ENCODE measurements around the gene PEAK1. TPM values are rescaled to one million over a fixed set of nuclear protein-coding genes. Genes with fewer than 3 reads are reported as not detected.

PEAK1 gene
- total and polyA plus RNA-seq, 2 donors (not counting 1 experiment from before 2014, with no cell fraction given), result 61.0 to 91.8 TPM

DNA sequence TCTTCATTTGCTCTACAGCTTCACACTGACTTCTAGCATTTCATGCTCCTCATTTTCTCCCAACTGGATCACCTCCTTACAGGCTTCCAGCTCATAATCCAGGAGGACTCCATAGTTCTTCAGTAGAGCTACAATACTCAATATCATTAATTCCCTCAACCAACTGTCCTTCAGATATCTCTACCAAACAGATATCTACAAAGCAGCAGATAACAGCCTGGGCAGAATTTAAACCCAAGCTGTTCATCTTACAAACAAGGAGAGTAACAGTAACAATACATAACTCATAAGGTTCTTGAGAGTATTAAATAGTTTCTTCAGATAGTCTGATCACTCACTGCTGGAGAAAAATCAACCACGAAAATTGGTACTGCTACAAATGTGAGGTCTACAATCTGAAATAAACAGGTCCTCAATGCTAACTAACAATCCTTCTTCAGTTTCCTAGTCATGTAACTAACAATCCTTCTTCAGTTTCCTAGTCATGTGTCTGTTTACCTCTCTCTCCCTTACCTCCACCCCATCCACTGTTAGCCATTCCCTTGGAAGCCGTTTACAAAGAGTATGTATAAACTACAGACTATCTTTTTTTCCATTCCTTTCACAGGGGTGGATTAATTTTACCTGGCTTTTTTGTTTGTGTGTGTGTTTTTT is 5.0 kb downstream of the PEAK1 start:
- no peak for DNase-seq (ENCODE audit: low read depth in 2 of 2)
- H3K27ac ChIP-seq (ENCODE audit: insufficient read depth, low read length), result no peak overlapping the region
- no peak overlapping the region for H3K4me3 ChIP-seq (replicated peaks in 1 of 4; ENCODE audit: control extremely low read depth in 1 of 4, insufficient read depth in 1 of 4, low read depth in 3 of 4, low read length in 4 of 4)
- H3K9me3 ChIP-seq (ENCODE audit: control insufficient read depth, insufficient read depth, low read depth, low read length), result no peaks in the 10 kb centered on the region
- H3K4me1 ChIP-seq (ENCODE audit: control insufficient read depth, extremely low read depth, insufficient read depth, low read length), result peaks cover 20% of the 10 kb centered on the region
- no peaks in the 10 kb centered on the region for H3K36me3 ChIP-seq (ENCODE audit: control insufficient read depth, insufficient read depth, low read length)
- peaks cover 95% of the 10 kb centered on the region for H3K79me2 ChIP-seq (ENCODE audit: control insufficient read depth, insufficient read depth, low read length)
- H2AFZ ChIP-seq (ENCODE audit: low read length), result no peak overlapping the region
- no peaks in the 10 kb centered on the region for H3K27me3 ChIP-seq (ENCODE audit: control insufficient read depth, insufficient read depth, low read length)
- H3K4me2 ChIP-seq (ENCODE audit: extremely low read depth, insufficient read depth, low read length), result no peak overlapping the region
- H3K9ac ChIP-seq (ENCODE audit: insufficient read depth, low read length), result no peak overlapping the region
- TF ChIP-seq, protein P1, sequence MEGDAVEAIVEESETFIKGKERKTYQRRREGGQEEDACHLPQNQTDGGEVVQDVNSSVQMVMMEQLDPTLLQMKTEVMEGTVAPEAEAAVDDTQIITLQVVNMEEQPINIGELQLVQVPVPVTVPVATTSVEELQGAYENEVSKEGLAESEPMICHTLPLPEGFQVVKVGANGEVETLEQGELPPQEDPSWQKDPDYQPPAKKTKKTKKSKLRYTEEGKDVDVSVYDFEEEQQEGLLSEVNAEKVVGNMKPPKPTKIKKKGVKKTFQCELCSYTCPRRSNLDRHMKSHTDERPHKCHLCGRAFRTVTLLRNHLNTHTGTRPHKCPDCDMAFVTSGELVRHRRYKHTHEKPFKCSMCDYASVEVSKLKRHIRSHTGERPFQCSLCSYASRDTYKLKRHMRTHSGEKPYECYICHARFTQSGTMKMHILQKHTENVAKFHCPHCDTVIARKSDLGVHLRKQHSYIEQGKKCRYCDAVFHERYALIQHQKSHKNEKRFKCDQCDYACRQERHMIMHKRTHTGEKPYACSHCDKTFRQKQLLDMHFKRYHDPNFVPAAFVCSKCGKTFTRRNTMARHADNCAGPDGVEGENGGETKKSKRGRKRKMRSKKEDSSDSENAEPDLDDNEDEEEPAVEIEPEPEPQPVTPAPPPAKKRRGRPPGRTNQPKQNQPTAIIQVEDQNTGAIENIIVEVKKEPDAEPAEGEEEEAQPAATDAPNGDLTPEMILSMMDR (conservative IDR thresholded peaks at IDR 0.05 in 1 of 2, IDR thresholded peaks at IDR 0.05 in 1 of 2; ENCODE audit: low read depth in 1 of 2, low read length in 2 of 2), result no peak
- no peak for TF ChIP-seq EZH2 (IDR thresholded peaks at IDR 0.05; ENCODE audit: low read length, missing control alignments)
- peaks cover 8% of the 10 kb centered on the region for H4K20me1 ChIP-seq (ENCODE audit: control insufficient read depth, extremely low read depth, insufficient read depth, low read length)

DNA sequence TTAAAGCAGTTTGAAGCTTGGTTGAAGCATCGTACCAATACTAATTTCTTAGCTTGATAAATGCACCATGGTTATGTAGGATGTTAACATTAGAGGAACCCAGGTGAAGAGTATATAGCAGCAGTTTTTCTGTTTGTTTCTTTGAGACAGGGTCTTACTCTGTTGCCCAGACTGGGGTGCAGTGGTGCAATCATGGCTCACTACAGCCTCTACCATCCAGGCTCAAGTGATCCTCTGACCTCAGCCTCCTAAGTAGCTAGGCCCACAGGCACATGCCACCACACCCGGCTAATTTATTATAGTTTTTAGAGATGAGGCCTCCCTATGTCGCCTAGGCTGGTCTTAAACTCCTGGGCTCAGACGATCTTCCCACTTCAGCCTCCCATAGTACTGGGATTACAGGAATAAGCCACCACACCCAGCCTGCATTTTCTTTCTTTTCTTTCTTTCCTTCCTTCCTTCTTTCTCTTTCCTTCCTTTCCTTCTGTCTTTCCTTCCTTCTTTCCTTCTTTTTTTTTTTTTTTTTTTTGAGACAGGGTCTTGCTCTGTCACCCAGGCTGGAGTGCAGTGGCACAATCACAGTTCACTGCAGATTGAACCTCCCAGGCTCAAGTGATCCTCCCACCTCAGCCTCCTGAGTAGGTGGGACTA is 6.1 kb downstream of the PEAK1 start:
- Histone ChIP-seq H3K27me3 (ENCODE audit: control insufficient read depth, insufficient read depth, low read length) (no peaks in the 10 kb centered on the region), H3K27ac (ENCODE audit: insufficient read depth, low read length) (no peak overlapping the region), H3K79me2 (ENCODE audit: control insufficient read depth, insufficient read depth, low read length) (peaks cover 97% of the 10 kb centered on the region), H3K4me2 (ENCODE audit: extremely low read depth, insufficient read depth, low read length) (no peak overlapping the region), H3K36me3 (ENCODE audit: control insufficient read depth, insufficient read depth, low read length) (no peaks in the 10 kb centered on the region), H3K9ac (ENCODE audit: insufficient read depth, low read length) (no peak overlapping the region), H2AFZ (ENCODE audit: low read length) (no peak overlapping the region), H3K4me1 (ENCODE audit: control insufficient read depth, extremely low read depth, insufficient read depth, low read length) (peaks cover 20% of the 10 kb centered on the region), H3K9me3 (ENCODE audit: control insufficient read depth, insufficient read depth, low read depth, low read length) (no peaks in the 10 kb centered on the region), H4K20me1 (ENCODE audit: control insufficient read depth, extremely low read depth, insufficient read depth, low read length) (peaks cover 8% of the 10 kb centered on the region), H3K4me3 (replicated peaks in 1 of 4; ENCODE audit: control extremely low read depth in 1 of 4, insufficient read depth in 1 of 4, low read depth in 3 of 4, low read length in 4 of 4) (no peak overlapping the region)
- TF ChIP-seq, protein P1 (conservative IDR thresholded peaks at IDR 0.05 in 1 of 2, IDR thresholded peaks at IDR 0.05 in 1 of 2; ENCODE audit: low read depth in 1 of 2, low read length in 2 of 2), result no peak
- no peak for TF ChIP-seq EZH2 (IDR thresholded peaks at IDR 0.05; ENCODE audit: low read length, missing control alignments)
- no peak for DNase-seq (ENCODE audit: low read depth in 2 of 2)

DNA sequence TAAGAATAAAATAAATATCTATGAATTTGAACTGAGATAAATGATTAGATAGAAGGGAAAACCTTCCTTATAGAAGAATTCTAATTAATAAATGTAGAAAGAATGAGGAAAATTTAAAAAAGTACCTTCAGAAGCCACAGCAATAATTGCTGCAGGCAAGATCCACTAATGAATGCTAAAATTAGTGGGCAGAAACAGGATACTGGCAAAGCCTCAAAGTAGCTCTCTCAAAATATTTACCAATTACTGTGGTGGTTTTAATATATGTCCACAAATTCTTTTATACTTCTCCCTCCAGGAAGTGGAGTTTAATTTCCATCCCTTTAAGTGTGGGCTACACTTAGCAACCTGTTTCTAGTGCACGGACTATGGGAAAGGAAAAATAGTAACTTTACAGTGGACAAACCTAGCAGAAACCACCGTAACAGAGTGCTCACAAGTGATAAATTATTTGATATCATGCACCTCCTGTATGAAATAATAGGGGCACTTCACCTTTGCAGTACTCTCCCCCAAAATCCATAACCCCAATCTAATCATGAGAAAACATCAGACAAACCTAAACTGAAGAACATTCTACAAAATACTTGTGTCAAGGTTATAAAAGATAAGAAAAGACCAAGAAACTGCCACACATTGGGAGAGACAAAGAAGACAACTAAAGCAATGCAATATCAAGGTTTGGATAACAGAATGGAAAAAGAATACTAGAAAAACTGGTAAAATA is 6.8 kb downstream of the PEAK1 start:
- TF ChIP-seq EZH2 (IDR thresholded peaks at IDR 0.05; ENCODE audit: low read length, missing control alignments), result no peak
- TF ChIP-seq, protein P1 (conservative IDR thresholded peaks at IDR 0.05 in 1 of 2, IDR thresholded peaks at IDR 0.05 in 1 of 2; ENCODE audit: low read depth in 1 of 2, low read length in 2 of 2), result no peak
- no peak overlapping the region for H3K27ac ChIP-seq (ENCODE audit: insufficient read depth, low read length)
- H3K27me3 ChIP-seq (ENCODE audit: control insufficient read depth, insufficient read depth, low read length), result no peaks in the 10 kb centered on the region
- no peaks in the 10 kb centered on the region for H3K9me3 ChIP-seq (ENCODE audit: control insufficient read depth, insufficient read depth, low read depth, low read length)
- H3K79me2 ChIP-seq (ENCODE audit: control insufficient read depth, insufficient read depth, low read length), result peaks cover 97% of the 10 kb centered on the region
- DNase-seq (ENCODE audit: low read depth in 2 of 2), result no peak
- H3K9ac ChIP-seq (ENCODE audit: insufficient read depth, low read length), result no peak overlapping the region
- H3K4me1 ChIP-seq (ENCODE audit: control insufficient read depth, extremely low read depth, insufficient read depth, low read length), result peaks cover 20% of the 10 kb centered on the region
- H4K20me1 ChIP-seq (ENCODE audit: control insufficient read depth, extremely low read depth, insufficient read depth, low read length), result peaks cover 8% of the 10 kb centered on the region
- H3K36me3 ChIP-seq (ENCODE audit: control insufficient read depth, insufficient read depth, low read length), result no peaks in the 10 kb centered on the region
- H3K4me2 ChIP-seq (ENCODE audit: extremely low read depth, insufficient read depth, low read length), result no peak overlapping the region
- no peak overlapping the region for H2AFZ ChIP-seq (ENCODE audit: low read length)
- H3K4me3 ChIP-seq (replicated peaks in 1 of 4; ENCODE audit: control extremely low read depth in 1 of 4, insufficient read depth in 1 of 4, low read depth in 3 of 4, low read length in 4 of 4), result no peak overlapping the region

Measured in fibroblast of lung (primary cell).